HEK293T (cell line): ENCODE data around the gene TBX18.

Experiments used
- ARNT ChIP-seq: fragments of 450-650 bp; IDR thresholded peaks from 2 replicates; pipeline ENCODE4 v1.6.1; 2017; ENCODE audit warnings: mild to moderate bottlenecking
- BHLHE40 ChIP-seq: fragments of 450-650 bp; IDR thresholded peaks from 2 replicates; pipeline ENCODE4 v1.6.1; 2016; ENCODE audit warnings: mild to moderate bottlenecking, moderate library complexity, borderline replicate concordance
- CTBP1 ChIP-seq: fragments of 450-650 bp; IDR thresholded peaks from 2 replicates; pipeline ENCODE4 v1.6.1; 2016; ENCODE audit warnings: borderline replicate concordance
- FOXA1 ChIP-seq: fragments of 450-650 bp; IDR thresholded peaks from 2 replicates; pipeline ENCODE4 v1.6.1; 2016; ENCODE audit warnings: mild to moderate bottlenecking
- FOXK2 ChIP-seq: fragments of 450-650 bp; IDR thresholded peaks from 2 replicates; pipeline ENCODE4 v1.6.1; 2016; ENCODE audit warnings: mild to moderate bottlenecking
- FOXM1 ChIP-seq: fragments of 450-650 bp; IDR thresholded peaks from 2 replicates; pipeline ENCODE4 v1.6.1; 2017; ENCODE audit warnings: mild to moderate bottlenecking, borderline replicate concordance
- HDGF ChIP-seq: fragments of 450-650 bp; IDR thresholded peaks from 2 replicates; pipeline ENCODE4 v1.6.1; 2017; ENCODE audit warnings: antibody characterized with exemption, borderline replicate concordance
- NFRKB ChIP-seq: fragments of 450-650 bp; IDR thresholded peaks from 2 replicates; pipeline ENCODE4 v1.6.1; 2016; ENCODE audit warnings: mild to moderate bottlenecking, moderate library complexity
- PKNOX1 ChIP-seq: fragments of 450-650 bp; IDR thresholded peaks from 2 replicates; pipeline ENCODE4 v1.6.1; 2016
- SP1 ChIP-seq: fragments of 450-650 bp; IDR thresholded peaks from 2 replicates; pipeline ENCODE4 v1.6.1; 2017
- TARDBP ChIP-seq: fragments of 450-650 bp; IDR thresholded peaks from 2 replicates; pipeline ENCODE4 v1.6.1; 2016
- ZNF384 ChIP-seq: fragments of 450-650 bp; IDR thresholded peaks from 2 replicates; pipeline ENCODE4 v1.6.1; 2016

- TF ChIP-seq FOXM1 (no peak), SP1 (no peak), TARDBP (no peak), NFRKB (no peak), BHLHE40 (no peak), ARNT (no peak), FOXA1 (no peak), FOXK2 (no peak), CTBP1 (no peak), PKNOX1 (no peak), ZNF384 (no peak), HDGF (no peak)
These were observed 24.3 kb upstream of the TBX18 start for GRCh38 chr6:84788689-84789088.
